Effector CD4-positive, alpha-beta T cell (primary cell): Measurements from ENCODE around the gene WDR72.

Source experiments
- DNase-seq: peaks from one replicate; pipeline ENCODE4 v3.0.0-alpha.2; 2020

Gene WDR72

GRCh38 chr15:53527996-53528395, 231.5 kb downstream of the WDR72 start:
- DNase-seq = no peak

- no peak for DNase-seq
Observed at GRCh38 chr15:53525894-53526293, 233.6 kb downstream of the WDR72 start.

GRCh38 chr15:53522991-53523390, 236.5 kb downstream of the WDR72 start:
- no peak for DNase-seq

- DNase-seq = no peak
Observed at GRCh38 chr15:53520996-53521395, 238.5 kb downstream of the WDR72 start.

GRCh38 chr15:53513431-53513830, 246.0 kb downstream of the WDR72 start:
- no peak for DNase-seq

- DNase-seq = no peak
Observed at GRCh38 chr15:53512029-53512428, 247.4 kb downstream of the WDR72 start.

GRCh38 chr15:53511175-53511574, 248.3 kb downstream of the WDR72 start:
- DNase-seq = no peak

GRCh38 chr15:53506370-53506769, 253.1 kb downstream of the WDR72 start:
- no peak for DNase-seq

GRCh38 chr15:53498996-53499395, 260.5 kb downstream of the WDR72 start:
- no peak for DNase-seq

GRCh38 chr15:53490341-53490740, 269.1 kb downstream of the WDR72 start:
- DNase-seq = no peak

- no peak for DNase-seq
Observed at GRCh38 chr15:53482055-53482454, 277.4 kb downstream of the WDR72 start.

GRCh38 chr15:53477981-53478766, 281.3 kb downstream of the WDR72 start:
- DNase-seq = no peak

- no peak for DNase-seq
Observed at GRCh38 chr15:53473886-53474285, 285.6 kb downstream of the WDR72 start.

GRCh38 chr15:53473435-53473834, 286.0 kb downstream of the WDR72 start:
- DNase-seq = no peak

GRCh38 chr15:53472883-53473282, 286.6 kb downstream of the WDR72 start:
- no peak for DNase-seq

- no peak for DNase-seq
Observed at GRCh38 chr15:53472210-53472609, 287.3 kb downstream of the WDR72 start.

- DNase-seq = no peak
Observed at GRCh38 chr15:53470743-53471142, 288.7 kb downstream of the WDR72 start.

GRCh38 chr15:53469422-53469821, 290.0 kb downstream of the WDR72 start:
- DNase-seq = no peak
